ENCODE data around the gene APOL1. TPM values are rescaled to one million over a fixed set of nuclear protein-coding genes. Genes with fewer than 3 reads are reported as not detected.

The APOL1 gene
- total RNA-seq, 1 donor from 2014 or later = 30.1 TPM

GRCh38 chr22:36222887-36223450 lies 30.0 kb upstream of the APOL1 start:
- H3K4me1 ChIP-seq = peaks cover 0 to 3% of the 10 kb centered on the region in 2 donors
- no peak overlapping the region for H3K27ac ChIP-seq
- no peak for DNase-seq (ENCODE audit: low spot score in 2 of 2)
- intact Hi-C loops (cut with DNase I) = loop anchor here (2.0 kb wide), 1 partner anchor 28 kb away; no protein-coding TSS in a partner anchor
- no peaks in the 10 kb centered on the region for H3K27me3 ChIP-seq
- no peak for TF ChIP-seq CTCF (IDR thresholded peaks at IDR 0.05)
- no peak overlapping the region for H3K4me3 ChIP-seq
- no peaks in the 10 kb centered on the region for H3K9me3 ChIP-seq
- H3K36me3 ChIP-seq = peaks cover 7 to 9% of the 10 kb centered on the region in 2 donors

DNA sequence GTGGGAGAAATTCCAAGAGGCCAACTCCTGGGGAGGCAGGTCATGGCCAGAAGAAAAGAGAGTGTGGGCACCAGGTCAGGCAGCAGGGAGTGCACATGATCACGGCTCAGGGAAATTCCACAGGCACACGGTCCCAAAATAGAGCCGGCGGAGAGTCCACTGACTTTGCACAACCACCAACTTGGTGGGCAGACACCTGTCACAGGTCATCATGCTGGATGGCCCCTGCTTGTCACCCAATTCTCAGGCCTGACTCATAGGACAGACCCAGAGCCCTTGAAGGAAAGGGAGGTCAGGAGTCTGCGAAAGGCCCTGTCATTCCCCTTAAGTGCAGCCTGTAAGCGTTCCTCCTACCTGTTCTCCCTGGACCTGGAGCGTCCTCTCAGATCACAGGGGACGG lies 29.4 kb upstream of the APOL1 start:
- Histone ChIP-seq H3K4me1 (peaks cover 0 to 3% of the 10 kb centered on the region in 2 donors), H3K27ac (no peak overlapping the region), H3K4me3 (no peak overlapping the region), H3K27me3 (no peaks in the 10 kb centered on the region), H3K36me3 (peaks cover 10 to 12% of the 10 kb centered on the region in 2 donors), H3K9me3 (no peaks in the 10 kb centered on the region)
- no peak for TF ChIP-seq CTCF (IDR thresholded peaks at IDR 0.05)
- DNase-seq (ENCODE audit: low spot score in 2 of 2) = no peak
- intact Hi-C loops (cut with DNase I) = loop anchor here (2.0 kb wide), 1 partner anchor 29 kb away; no protein-coding TSS in a partner anchor

DNA sequence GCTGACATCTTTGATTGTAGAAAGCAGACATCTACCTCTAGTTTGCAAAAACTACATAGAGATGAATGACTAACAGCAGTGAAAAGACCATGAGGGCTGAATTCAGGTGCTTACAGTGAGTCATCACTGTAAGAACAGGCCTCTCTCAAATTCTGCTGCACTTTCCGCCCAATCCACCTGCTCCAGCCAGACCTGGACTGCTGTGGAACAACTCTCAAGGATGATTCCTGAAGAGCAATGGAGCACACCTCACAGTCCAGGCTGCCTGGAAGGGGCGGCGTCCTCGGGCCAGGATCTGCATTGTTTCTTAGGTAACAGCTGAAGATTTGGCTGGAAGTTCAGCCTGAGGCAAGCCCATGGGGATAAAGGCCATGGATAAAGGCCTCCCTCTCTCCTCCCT lies 28.7 kb upstream of the APOL1 start:
- Histone ChIP-seq H3K9me3 (no peaks in the 10 kb centered on the region), H3K4me1 (peaks cover 0 to 3% of the 10 kb centered on the region in 2 donors), H3K4me3 (no peak overlapping the region), H3K27me3 (no peaks in the 10 kb centered on the region), H3K36me3 (peaks cover 15 to 19% of the 10 kb centered on the region in 2 donors), H3K27ac (no peak overlapping the region)
- DNase-seq (ENCODE audit: low spot score in 2 of 2) = no peak
- intact Hi-C loops (cut with DNase I) = no loop called here
- TF ChIP-seq CTCF (IDR thresholded peaks at IDR 0.05) = no peak

GRCh38 chr22:36225333-36225922 lies 27.5 kb upstream of the APOL1 start:
- no peak for TF ChIP-seq CTCF (IDR thresholded peaks at IDR 0.05)

GRCh38 chr22:36226189-36226588 lies 26.7 kb upstream of the APOL1 start:
- no peak overlapping the region for H3K27ac ChIP-seq
- no peak overlapping the region for H3K4me3 ChIP-seq
- H3K27me3 ChIP-seq = no peaks in the 10 kb centered on the region
- H3K4me1 ChIP-seq = no peaks in the 10 kb centered on the region
- DNase-seq (ENCODE audit: low spot score in 2 of 2) = no peak
- H3K36me3 ChIP-seq = peaks cover 33 to 36% of the 10 kb centered on the region in 2 donors
- intact Hi-C loops (cut with DNase I) = no loop called here
- no peak for TF ChIP-seq CTCF (IDR thresholded peaks at IDR 0.05)
- no peaks in the 10 kb centered on the region for H3K9me3 ChIP-seq

More at GRCh38 chr22:36225333-36225922, 27.5 kb upstream of the APOL1 start:
- no peak overlapping the region for H3K27ac ChIP-seq
- no peaks in the 10 kb centered on the region for H3K27me3 ChIP-seq
- peaks cover 27 to 29% of the 10 kb centered on the region in 2 donors for H3K36me3 ChIP-seq
- H3K4me3 ChIP-seq = no peak overlapping the region
- peaks cover 0 to under 1% of the 10 kb centered on the region in 2 donors for H3K4me1 ChIP-seq
- H3K9me3 ChIP-seq = no peaks in the 10 kb centered on the region
- DNase-seq (ENCODE audit: low spot score in 2 of 2) = no peak
- intact Hi-C loops (cut with DNase I) = no loop called here

Measured in ascending aorta (tissue), 2 donors.